Subcutaneous preadipocyte (primary cell): Measurements from ENCODE around the gene TOMM22. TPM values are rescaled to one million over a fixed set of nuclear protein-coding genes. Genes with fewer than 3 reads are reported as not detected.

ENCODE experiments used
- total RNA-seq: library from RNA; depleted of rRNA; stranded (reverse); fragments of >200 nt; gene quantifications from 2 replicates; pipeline ENCODE4 v1.2.3, GENCODE V29; 2012

Gene TOMM22
- total RNA-seq = 73.5 and 78.0 TPM in 2 replicates

GRCh38 chr22:38681582-38682335 is at the start of gene TOMM22:
TSS of gene TOMM22 (plus strand) at chr22:38681957. CDS start at chr22:38681979, 22 bp downstream.

DNA sequence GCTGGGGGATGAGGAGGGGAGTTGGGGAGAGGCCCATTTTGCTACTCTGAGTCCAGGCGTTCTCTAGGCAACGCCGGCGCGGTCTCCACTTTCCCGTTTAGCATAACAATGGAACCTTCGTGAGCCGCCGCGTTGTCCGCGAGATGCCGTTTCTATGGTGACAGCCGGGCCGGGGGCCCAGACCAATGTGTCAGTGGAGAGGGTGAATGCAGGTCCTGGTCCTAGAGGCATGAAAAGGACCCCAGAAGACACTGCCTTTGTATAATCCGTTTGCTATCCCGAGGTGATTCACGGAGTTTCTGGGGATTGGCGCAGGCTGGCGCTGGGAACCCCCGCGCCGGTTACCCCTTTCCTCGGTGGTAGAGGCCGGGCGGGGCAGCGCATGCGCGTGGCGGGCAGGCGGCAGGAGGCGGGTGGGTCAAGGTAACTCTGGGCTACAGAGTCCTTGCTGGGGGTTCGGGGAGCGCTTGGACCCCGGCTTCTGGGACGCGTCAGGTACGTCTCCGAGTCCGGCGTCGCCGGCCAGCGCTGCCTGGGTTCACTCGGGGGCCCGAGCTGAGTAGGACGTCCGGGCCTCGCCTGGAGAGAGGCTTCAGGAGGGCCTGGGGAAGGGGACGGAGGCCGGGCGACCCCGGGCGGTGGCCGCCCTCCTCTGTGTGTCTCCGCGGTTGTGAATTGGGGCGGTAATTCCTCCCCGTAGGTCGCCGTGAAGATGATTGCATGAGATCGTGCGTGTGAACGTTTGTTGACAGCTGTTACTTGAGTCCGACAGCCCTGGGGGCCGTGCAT is 25.3 kb upstream of the TOMM22 start, which contains the start of the genes CBY1 and FAM227A:
TSS of gene CBY1 (plus strand) at position 383 of the 789 bp plus-strand sequence. CDS start 11,417 bp downstream, outside the sequence.
TSS of gene FAM227A (minus strand) at position 137 of the 789 bp plus-strand sequence. CDS start 6,224 bp downstream, outside the sequence.

DNA sequence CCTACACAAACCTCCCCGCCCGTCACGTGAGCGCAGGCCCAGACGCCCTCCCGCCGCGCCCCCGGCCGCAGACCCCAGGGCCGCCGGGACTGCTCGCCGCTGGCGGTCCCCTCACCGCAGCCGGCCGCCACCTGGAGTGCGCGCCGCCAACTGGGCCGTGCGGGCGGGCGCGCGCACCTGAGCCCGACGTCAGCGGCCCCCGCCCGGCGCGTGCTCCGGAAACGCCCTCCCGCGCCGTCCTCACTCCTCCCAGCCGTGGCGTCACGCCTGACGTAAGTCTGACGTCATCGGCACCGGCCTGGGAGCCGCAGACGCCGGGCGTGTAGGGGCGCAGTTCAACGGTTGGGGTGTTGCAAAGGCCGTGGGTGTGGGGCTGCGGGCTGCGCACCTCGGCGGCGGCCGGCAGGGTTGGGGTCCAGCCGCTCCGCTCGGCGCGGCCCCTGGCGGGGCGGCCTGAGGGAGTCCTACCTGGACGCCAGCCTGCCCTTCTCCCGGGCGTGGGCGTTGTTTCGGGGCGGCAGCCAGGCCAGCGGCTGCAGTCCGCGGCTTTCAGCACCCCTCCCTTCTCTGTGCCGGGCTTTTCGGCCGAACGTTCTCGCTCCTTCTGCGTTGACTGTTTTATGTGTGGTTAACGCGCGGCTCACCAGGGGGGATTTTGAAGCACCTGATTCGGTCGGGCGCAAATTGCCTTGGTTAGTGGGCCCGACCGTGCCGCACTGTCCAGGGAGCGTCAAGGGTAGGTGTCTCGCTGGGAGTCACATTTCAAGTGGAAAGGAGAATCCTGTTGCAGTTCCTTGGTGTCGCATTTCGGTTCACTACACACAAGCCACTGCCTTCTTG is 19.3 kb downstream of the TOMM22 start, which contains the start of gene JOSD1:
TSS of gene JOSD1 (minus strand) at position 155 of the 840 bp plus-strand sequence. CDS start 956 bp downstream, outside the sequence.

GRCh38 chr22:38705235-38706100 is 23.7 kb downstream of the TOMM22 start, which contains the start of gene GTPBP1:
TSS of gene GTPBP1 (plus strand) at chr22:38705944. CDS start at chr22:38705956, 12 bp downstream.

Other genes with a start within 250 kb of the TOMM22 start
- not detected in 2 replicates for gene KCNJ4, start 226.8 kb upstream of the TOMM22 start, total RNA-seq
- 88.6 and 89.1 TPM in 2 replicates for gene KDELR3, start 213.9 kb upstream of the TOMM22 start, total RNA-seq
- gene DDX17, start 175.6 kb upstream of the TOMM22 start, total RNA-seq = 367 and 398 TPM in 2 replicates
- gene DMC1, start 111.8 kb upstream of the TOMM22 start, total RNA-seq = 12.1 and 17.0 TPM in 2 replicates
- 1.4 and 2.2 TPM in 2 replicates for gene FAM227A, start 25.6 kb upstream of the TOMM22 start, total RNA-seq
- gene CBY1, start 25.3 kb upstream of the TOMM22 start, total RNA-seq = 11.7 and 12.5 TPM in 2 replicates
- gene JOSD1, start 19.0 kb downstream of the TOMM22 start, total RNA-seq = 42.3 and 47.5 TPM in 2 replicates
- 26.8 and 38.3 TPM in 2 replicates for gene GTPBP1, start 24.0 kb downstream of the TOMM22 start, total RNA-seq
- 63.9 and 71.7 TPM in 2 replicates for gene SUN2, start 74.0 kb downstream of the TOMM22 start, total RNA-seq
- gene DNAL4, start 112.2 kb downstream of the TOMM22 start, total RNA-seq = 10.6 and 11.4 TPM in 2 replicates
- gene NPTXR, start 162.1 kb downstream of the TOMM22 start, total RNA-seq = 0.37 and 0.39 TPM in 2 replicates
- gene CBX6, start 190.3 kb downstream of the TOMM22 start, total RNA-seq = 53.6 and 68.8 TPM in 2 replicates